Upper lobe of right lung (tissue), 1 donor: ENCODE data around the gene SLCO3A1. TPM values are rescaled to one million over a fixed set of nuclear protein-coding genes. Genes with fewer than 3 reads are reported as not detected.
A peak's percentile ranks its signal among the peaks of the same experiment; 100 is the strongest.

Source experiments
- ATAC-seq: fragments of 200-7000 bp; cut with Tn5 transposase; one replicate; pipeline ENCODE4 v1.9.1; 2020; ENCODE audit warnings: mild to moderate bottlenecking, moderate library complexity
- DNase-seq: peaks from one replicate; pipeline ENCODE4 v3.0.0-alpha.2; 2020
- H3K27ac ChIP-seq: fragments of 200-600 bp; one replicate; pipeline ENCODE4 v1.8.0; 2022
- H3K27me3 ChIP-seq: fragments of 200-600 bp; one replicate; pipeline ENCODE4 v1.8.0; 2022; ENCODE audit warnings: mild to moderate bottlenecking
- H3K36me3 ChIP-seq: fragments of 200-600 bp; one replicate; pipeline ENCODE4 v1.8.0; 2022
- H3K4me1 ChIP-seq: fragments of 200-600 bp; one replicate; pipeline ENCODE4 v1.8.0; 2022
- H3K4me3 ChIP-seq: fragments of 200-600 bp; one replicate; pipeline ENCODE4 v1.8.0; 2022; ENCODE audit warnings: mild to moderate bottlenecking
- H3K9me3 ChIP-seq: fragments of 200-600 bp; one replicate; pipeline ENCODE4 v1.8.0; 2022
- CTCF ChIP-seq: fragments of 200-600 bp; IDR thresholded peaks from one replicate; pipeline ENCODE4 v1.8.0; 2022; ENCODE audit warnings: antibody characterized with exemption
- intact Hi-C: fragments of 100-400 bp; cut with DNase I; formaldehyde crosslinking; loops from one replicate; pipeline ENCODE4 v1.11.0; 2022
- total RNA-seq: library from RNA; stranded (reverse); fragmentation: NEBNext Ultra II Directional; extraction: Animal tissue kit (Norgen Biotek cat#: 25700); gene quantifications from one replicate; pipeline ENCODE4 v1.2.1, GENCODE V29; 2021
- donor health status: DM: no; HTN: yes; CAD: no; lungs with severe emphysema.

SLCO3A1 gene
- total RNA-seq, 1 donor from 2014 or later = 50.6 TPM

GRCh38 chr15:91897585-91898372 lies 44.3 kb downstream of the SLCO3A1 start:
- DNase-seq (no peak), ATAC-seq (no peak)
- no peaks in the 10 kb centered on the region for H3K27me3 ChIP-seq
- TF ChIP-seq CTCF = no peak
- no peaks in the 10 kb centered on the region for H3K9me3 ChIP-seq
- no peak overlapping the region for H3K27ac ChIP-seq
- no peaks in the 10 kb centered on the region for H3K36me3 ChIP-seq
- no peak overlapping the region for H3K4me3 ChIP-seq
- intact Hi-C loops = no loop called here
- peaks cover 10% of the 10 kb centered on the region for H3K4me1 ChIP-seq

GRCh38 chr15:91898843-91899242 lies 45.3 kb downstream of the SLCO3A1 start:
- peaks cover 10% of the 10 kb centered on the region for H3K4me1 ChIP-seq
- no peaks in the 10 kb centered on the region for H3K27me3 ChIP-seq
- H3K27ac ChIP-seq = no peak overlapping the region
- no peaks in the 10 kb centered on the region for H3K9me3 ChIP-seq
- H3K36me3 ChIP-seq = no peaks in the 10 kb centered on the region
- intact Hi-C loops = no loop called here
- no peak overlapping the region for H3K4me3 ChIP-seq
- DNase-seq (no peak), ATAC-seq (peak; percentile 44)
- TF ChIP-seq CTCF = no peak

- Histone ChIP-seq H3K36me3 (no peaks in the 10 kb centered on the region), H3K27ac (no peak overlapping the region), H3K27me3 (no peaks in the 10 kb centered on the region), H3K4me1 (no peaks in the 10 kb centered on the region), H3K9me3 (no peaks in the 10 kb centered on the region), H3K4me3 (no peak overlapping the region)
- no peak for ATAC-seq
- DNase-seq = no peak
- no peak for TF ChIP-seq CTCF
- intact Hi-C loops = no loop called here
These were observed 51.4 kb downstream of the SLCO3A1 start for GRCh38 chr15:91904942-91905341.

- Histone ChIP-seq H3K4me1 (no peaks in the 10 kb centered on the region), H3K9me3 (no peaks in the 10 kb centered on the region), H3K27ac (no peak overlapping the region), H3K27me3 (no peaks in the 10 kb centered on the region), H3K4me3 (no peak overlapping the region), H3K36me3 (no peaks in the 10 kb centered on the region)
- ATAC-seq (no peak), DNase-seq (no peak)
- intact Hi-C loops = no loop called here
- TF ChIP-seq CTCF = no peak
These were observed 54.9 kb downstream of the SLCO3A1 start for GRCh38 chr15:91908391-91908790.

- Histone ChIP-seq H3K4me1 (no peaks in the 10 kb centered on the region), H3K27me3 (no peaks in the 10 kb centered on the region), H3K27ac (no peak overlapping the region), H3K4me3 (no peak overlapping the region), H3K36me3 (no peaks in the 10 kb centered on the region), H3K9me3 (no peaks in the 10 kb centered on the region)
- no peak for TF ChIP-seq CTCF
- no peak for DNase-seq
- intact Hi-C loops = no loop called here
- no peak for ATAC-seq
These were observed 55.6 kb downstream of the SLCO3A1 start for GRCh38 chr15:91909111-91909510.
